Body of pancreas (tissue), 4 donors: ENCODE measurements around the gene KREMEN2. TPM values are rescaled to one million over a fixed set of nuclear protein-coding genes. Genes with fewer than 3 reads are reported as not detected.

Experiments used
- ATAC-seq: fragments of 150-250 bp; one replicate; pipeline ENCODE4 v1.9.1; 2016
- DNase-seq, 4 donors: peaks; one replicate each; pipeline ENCODE4 v3.0.0-alpha.2; 2019
- H3K27ac ChIP-seq, 4 donors: fragments of 200-600 bp; sonication (generic); 1 replicate in 3 of 4; 2 replicates in 1 of 4; pipeline versions ENCODE4 v1.5.1 to v1.6.1; 2016 to 2019; ENCODE audit warnings: mild to moderate bottlenecking in 1 of 4, mixed read lengths in 1 of 4, moderate library complexity in 1 of 4
- H3K27me3 ChIP-seq, 2 donors: fragments of 200-600 bp; sonication (generic); one replicate each; pipeline ENCODE4 v1.6.0; 2016; ENCODE audit warnings: mild to moderate bottlenecking in 1 of 2
- H3K36me3 ChIP-seq, 2 donors: fragments of 200-600 bp; sonication (generic); replicated peaks in 1 of 2; 2 replicates each; pipeline ENCODE4 v1.5.1; 2016; ENCODE audit warnings: low read depth in 2 of 2; ENCODE audit not compliant: insufficient read depth in 1 of 2
- H3K4me1 ChIP-seq: fragments of 200-600 bp; sonication (generic); one replicate; pipeline ENCODE4 v1.6.0; 2016
- H3K4me3 ChIP-seq, 2 donors: fragments of 200-600 bp; sonication (generic); 1 replicate in 1 of 2; 2 replicates in 1 of 2; pipeline ENCODE4 v1.5.1; 2016 to 2019
- H3K9me3 ChIP-seq, 3 donors: fragments of 200-600 bp; sonication (generic); 1 replicate in 2 of 3; 2 replicates in 1 of 3; pipeline ENCODE4 v1.5.1; 2016
- CTCF ChIP-seq, 7 experiments: fragments of 450-650 bp in 4 of 7; fragments of 200-600 bp in 3 of 7; sonication (generic) in 3 of 7; IDR thresholded peaks; one replicate each; pipeline ENCODE4 v1.5.1; 2016 to 2019; ENCODE audit warnings: antibody characterized with exemption in 7 of 7
- POLR2A ChIP-seq, 3 donors: fragments of 450-650 bp; IDR thresholded peaks; one replicate each; pipeline ENCODE4 v1.6.1; 2016; ENCODE audit warnings: antibody characterized with exemption in 3 of 3, mild to moderate bottlenecking in 2 of 3
- WGBS, 2 donors: methylation state at CpG; one replicate each; pipeline ENCODE4 v1.1.5; 2017; 5-methylcytosine and 5-hydroxymethylcytosine counted together
- intact Hi-C: fragments of 100-400 bp; cut with DNase I; formaldehyde crosslinking; loops from one replicate; pipeline ENCODE4 v1.15.1; 2023
- small RNA-seq: library from RNA; depleted of rRNA; stranded (forward); fragments of <200 nt; gene quantifications from one replicate; pipeline ENCODE3, GENCODE V24; 2016
- total RNA-seq, 2 donors: library from RNA; depleted of rRNA; stranded (reverse); fragments of >200 nt; gene quantifications; one replicate each; pipeline ENCODE4 v1.1.0, GENCODE V29; 2016

KREMEN2 gene
- total RNA-seq, 2 donors from 2014 or later = 6.3 TPM; not detected in 1

DNA sequence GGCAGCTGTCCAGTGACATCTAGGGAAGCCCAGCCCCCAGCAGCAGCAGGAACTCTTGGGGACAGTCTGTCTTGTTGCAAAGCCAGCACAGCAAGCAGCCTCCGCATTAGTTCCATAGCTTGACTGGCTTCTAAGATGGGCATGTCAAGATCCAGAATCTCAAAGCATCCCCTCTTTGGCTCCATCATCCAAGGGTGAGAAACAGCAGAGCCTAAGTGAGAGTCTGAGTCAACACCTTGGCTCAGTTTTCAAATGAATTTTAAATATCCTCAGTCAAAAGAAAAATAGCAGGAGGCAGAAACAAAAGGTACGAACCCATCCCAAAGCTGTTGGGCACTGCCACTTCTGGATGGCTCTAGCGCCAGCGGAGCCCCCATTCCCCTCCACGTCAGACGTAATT lies 50.9 kb downstream of the KREMEN2 start:
- TF ChIP-seq POLR2A (IDR thresholded peaks at IDR 0.05) (no peak), CTCF (IDR thresholded peaks at IDR 0.05) (no peak)
- no peak for DNase-seq
- Histone ChIP-seq H3K4me3 (no peak overlapping the region), H3K9me3 (no peaks in the 10 kb centered on the region), H3K4me1 (peaks cover 67% of the 10 kb centered on the region), H3K27ac (no peak overlapping the region), H3K36me3 (no peaks in the 10 kb centered on the region), H3K27me3 (no peaks in the 10 kb centered on the region)
- ATAC-seq = no peak
- WGBS, 2 donors = 88 to 89% methylated on average over 6 of the region's 6 CpGs
- intact Hi-C loops = no loop called here

GRCh38 chr16:3015865-3016521 lies 51.9 kb downstream of the KREMEN2 start:
- TF ChIP-seq POLR2A (IDR thresholded peaks at IDR 0.05) = no peak
- TF ChIP-seq CTCF (IDR thresholded peaks at IDR 0.05) = no peak
- H3K27me3 ChIP-seq = no peaks in the 10 kb centered on the region
- DNase-seq (no peak), ATAC-seq (no peak)
- H3K27ac ChIP-seq = no peak overlapping the region
- intact Hi-C loops = no loop called here
- no peaks in the 10 kb centered on the region for H3K9me3 ChIP-seq
- no peaks in the 10 kb centered on the region for H3K36me3 ChIP-seq
- peaks cover 60% of the 10 kb centered on the region for H3K4me1 ChIP-seq
- no peak overlapping the region for H3K4me3 ChIP-seq
- 84 to 93% methylated on average over 7 to 11 of the region's 13 CpGs for WGBS, 2 donors

DNA sequence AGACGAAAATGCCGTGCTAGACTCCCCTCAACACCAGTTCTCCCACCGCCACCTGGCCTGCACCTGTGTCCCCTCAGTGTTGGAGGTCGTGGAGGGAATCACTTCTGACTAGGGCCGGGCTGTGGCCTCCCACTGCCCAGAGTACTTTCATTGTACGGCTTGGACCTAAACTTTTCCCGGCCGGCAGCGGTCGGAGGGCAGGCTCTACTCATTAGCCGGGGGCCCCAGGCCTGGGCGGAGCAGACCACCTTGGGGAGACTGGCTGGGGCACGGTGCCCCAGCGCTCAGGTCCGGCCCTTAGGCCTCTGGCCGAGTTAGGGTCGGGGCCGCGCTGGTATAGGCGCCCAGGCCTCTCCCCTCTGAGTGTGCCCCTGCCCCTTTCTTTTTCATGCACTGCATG lies 53.3 kb downstream of the KREMEN2 start:
- no peak for ATAC-seq
- intact Hi-C loops = no loop called here
- Histone ChIP-seq H3K9me3 (no peaks in the 10 kb centered on the region), H3K4me1 (peaks cover 58% of the 10 kb centered on the region), H3K27ac (no peak overlapping the region), H3K27me3 (no peaks in the 10 kb centered on the region), H3K4me3 (no peak overlapping the region), H3K36me3 (no peaks in the 10 kb centered on the region)
- TF ChIP-seq CTCF (IDR thresholded peaks at IDR 0.05) (no peak), POLR2A (IDR thresholded peaks at IDR 0.05) (no peak)
- 76 to 96% methylated on average over 12 to 20 of the region's 20 CpGs for WGBS, 2 donors
- no peak for DNase-seq

Small RNA genes within 50 kb of the gene (small RNA-seq; reads per million reads assigned to genes)
- gene LINC00514 = not detected

Other genes starting within 250 kb of the KREMEN2 start
- 1 to 10 TPM in 1 of 2 donors, not detected in 1; 2.1 TPM for gene PRSS27, start 244.1 kb upstream of the KREMEN2 start, total RNA-seq
- gene SRRM2, start 211.6 kb upstream of the KREMEN2 start, total RNA-seq = 1,000 to 10,000 TPM in 1 of 2 donors, 100 to 1,000 TPM in 1; 231 to 1,198 TPM
- gene ELOB, start 187.0 kb upstream of the KREMEN2 start, total RNA-seq = 100 to 1,000 TPM in 1 of 2 donors, 10 to 100 TPM in 1; 77.5 to 186 TPM
- gene PRSS33, start 176.7 kb upstream of the KREMEN2 start, total RNA-seq = not detected
- gene PRSS41, start 165.8 kb upstream of the KREMEN2 start, total RNA-seq = not detected
- gene PRSS21, start 147.0 kb upstream of the KREMEN2 start, total RNA-seq = 1 to 10 TPM in 1 of 2 donors, under 1 TPM in 1; 0.66 to 1.6 TPM
- not detected for gene ZG16B, start 134.0 kb upstream of the KREMEN2 start, total RNA-seq
- 10 to 100 TPM in 1 of 2 donors, 1 to 10 TPM in 1; 3.6 to 19.4 TPM for gene PRSS22, start 106.1 kb upstream of the KREMEN2 start, total RNA-seq
- 10 to 100 TPM; 23.6 to 49.1 TPM for gene FLYWCH2, start 81.1 kb upstream of the KREMEN2 start, total RNA-seq
- 10 to 100 TPM; 24.6 to 53.7 TPM for gene FLYWCH1, start 52.3 kb upstream of the KREMEN2 start, total RNA-seq
- gene PAQR4, start 5.1 kb downstream of the KREMEN2 start, total RNA-seq = 10 to 100 TPM in 1 of 2 donors, 1 to 10 TPM in 1; 8.8 to 13.2 TPM
- gene PKMYT1, start 16.2 kb downstream of the KREMEN2 start, total RNA-seq = under 1 TPM in 1 of 2 donors, not detected in 1; 0.26 TPM
- 10 to 100 TPM in 1 of 2 donors, 1 to 10 TPM in 1; 4.7 to 11.2 TPM for gene CLDN9, start 48.6 kb downstream of the KREMEN2 start, total RNA-seq
- gene CLDN6, start 53.9 kb downstream of the KREMEN2 start, total RNA-seq = under 1 TPM; 0.33 to 0.78 TPM
- 100 to 1,000 TPM; 132 to 229 TPM for gene TNFRSF12A, start 56.1 kb downstream of the KREMEN2 start, total RNA-seq
- gene HCFC1R1, start 59.7 kb downstream of the KREMEN2 start, total RNA-seq = 10 to 100 TPM in 1 of 2 donors, 1 to 10 TPM in 1; 6.9 to 15.3 TPM
- 10 to 100 TPM; 11.7 to 21.8 TPM for gene THOC6, start 59.8 kb downstream of the KREMEN2 start, total RNA-seq
- 100 to 1,000 TPM; 132 to 357 TPM for gene BICDL2, start 72.7 kb downstream of the KREMEN2 start, total RNA-seq
- under 1 TPM; under 0.01 to 0.99 TPM for gene MMP25, start 82.3 kb downstream of the KREMEN2 start, total RNA-seq
- gene IL32, start 101.4 kb downstream of the KREMEN2 start, total RNA-seq = 100 to 1,000 TPM; 184 to 238 TPM
- gene ZSCAN10, start 135.0 kb downstream of the KREMEN2 start, total RNA-seq = not detected
- 10 to 100 TPM; 14.2 to 20.0 TPM for gene ZNF205, start 148.3 kb downstream of the KREMEN2 start, total RNA-seq
- 10 to 100 TPM; 12.5 to 21.4 TPM for gene ZNF213, start 170.8 kb downstream of the KREMEN2 start, total RNA-seq
- gene OR1F1, start 223.9 kb downstream of the KREMEN2 start, total RNA-seq = not detected